Esophagus squamous epithelium (tissue), 5 donors: ENCODE data around the gene ZNF141. TPM values are rescaled to one million over a fixed set of nuclear protein-coding genes. Genes with fewer than 3 reads are reported as not detected.
A peak's percentile ranks its signal among the peaks of the same experiment; 100 is the strongest.

Experiments used
- DNase-seq: peaks from one replicate; lab custom pipeline; 2025; lab: John Stamatoyannopoulos, UW
- H3K27ac ChIP-seq, 4 donors: fragments of 200-600 bp; sonication (generic); one replicate each; pipeline ENCODE4 v1.5.1; 2016 to 2019; ENCODE audit warnings: mild to moderate bottlenecking in 1 of 4
- H3K27me3 ChIP-seq, 4 donors: fragments of 200-600 bp; sonication (generic); 1 replicate in 3 of 4; 2 replicates in 1 of 4; pipeline versions ENCODE4 v1.5.1 to v1.6.0; 2017 to 2021; ENCODE audit warnings: antibody characterized with exemption in 1 of 4
- H3K36me3 ChIP-seq, 3 donors: fragments of 200-600 bp; sonication (generic); one replicate each; pipeline ENCODE4 v1.5.1; 2016 to 2019
- H3K4me1 ChIP-seq, 3 donors: fragments of 200-600 bp; sonication (generic); one replicate each; pipeline ENCODE4 v1.5.1; 2017 to 2019
- H3K4me3 ChIP-seq, 4 donors: fragments of 200-600 bp; sonication (generic); 1 replicate in 3 of 4; 2 replicates in 1 of 4; pipeline ENCODE4 v1.5.1; 2016 to 2019; ENCODE audit warnings: mild to moderate bottlenecking in 2 of 4, moderate library complexity in 1 of 4
- H3K9me3 ChIP-seq, 3 donors: fragments of 200-600 bp; sonication (generic); one replicate each; pipeline ENCODE4 v1.5.1; 2016 to 2019
- CTCF ChIP-seq, 6 experiments: fragments of 450-650 bp in 4 of 6; fragments of 200-600 bp in 2 of 6; sonication (generic) in 2 of 6; IDR thresholded peaks; one replicate each; pipeline ENCODE4 v1.5.1; 2016 to 2019; ENCODE audit warnings: antibody characterized with exemption in 6 of 6, mild to moderate bottlenecking in 4 of 6, moderate library complexity in 4 of 6
- POLR2A ChIP-seq, 4 donors: fragments of 450-650 bp; IDR thresholded peaks; one replicate each; pipeline ENCODE4 v1.6.1; 2017; ENCODE audit warnings: antibody characterized with exemption in 4 of 4, mild to moderate bottlenecking in 4 of 4, moderate library complexity in 3 of 4
- WGBS, 2 donors: methylation state at CpG; one replicate each; pipeline ENCODE4 v1.1.5; 2018; 5-methylcytosine and 5-hydroxymethylcytosine counted together
- intact Hi-C: fragments of 100-400 bp; cut with DNase I; formaldehyde crosslinking; loops from one replicate; pipeline ENCODE4 v1.15.0; 2022
- total RNA-seq, 4 donors: library from RNA; depleted of rRNA; stranded (reverse); fragments of >200 nt; gene quantifications; one replicate each; pipeline ENCODE4 v1.1.0, GENCODE V29; 2016
- donor health status: DM: yes; HTN: yes; CAD: no.

Gene ZNF141
- total RNA-seq, 4 donors from 2014 or later = 5.9 to 24.4 (median 7.3) TPM

- H3K27ac ChIP-seq = peak overlapping the region in 1 of 4 donors; percentile 96
- WGBS, 2 donors = 39 to 64% methylated on average over 2 of the region's 2 CpGs
- DNase-seq = no peak
- H3K4me3 ChIP-seq = no peak overlapping the region
- intact Hi-C loops = no loop called here
- no peaks in the 10 kb centered on the region for H3K27me3 ChIP-seq
- H3K9me3 ChIP-seq = peaks cover 0 to 5% (median 4%) of the 10 kb centered on the region in 3 donors
- TF ChIP-seq POLR2A (IDR thresholded peaks at IDR 0.05) (no peak), CTCF (IDR thresholded peaks at IDR 0.05) (no peak)
- peaks cover 0 to 6% (median 0%) of the 10 kb centered on the region in 3 donors for H3K36me3 ChIP-seq
- H3K4me1 ChIP-seq = peaks cover 0 to 36% (median 10%) of the 10 kb centered on the region in 3 donors
Measured at GRCh38 chr4:335515-335914, 2.1 kb upstream of the ZNF141 start.

GRCh38 chr4:336099-336892 is 1.3 kb upstream of the ZNF141 start:
- no peak for DNase-seq
- 32 to 52% methylated on average over 6 to 7 of the region's 71 CpGs for WGBS, 2 donors
- peaks cover 0 to 36% (median 10%) of the 10 kb centered on the region in 3 donors for H3K4me1 ChIP-seq
- no peaks in the 10 kb centered on the region for H3K27me3 ChIP-seq
- TF ChIP-seq POLR2A (IDR thresholded peaks at IDR 0.05) (no peak), CTCF (IDR thresholded peaks at IDR 0.05) (no peak)
- H3K36me3 ChIP-seq = peaks cover 0 to 14% (median 0%) of the 10 kb centered on the region in 3 donors
- peak overlapping the region; percentile 86 to 98 (median 94) for H3K27ac ChIP-seq
- peaks cover 0 to 12% (median 5%) of the 10 kb centered on the region in 3 donors for H3K9me3 ChIP-seq
- intact Hi-C loops = no loop called here
- H3K4me3 ChIP-seq = peak overlapping the region; percentile 70 to 98 (median 94)

- no CpG with 5 or more reads among the region's 18 CpGs for WGBS, 2 donors
- DNase-seq = no peak
Measured at GRCh38 chr4:336893-337142, 796 bp upstream of the ZNF141 start.

GRCh38 chr4:337932-338758 is 531 bp downstream of the ZNF141 start:
- intact Hi-C loops = no loop called here
- DNase-seq = no peak
- Histone ChIP-seq H3K27ac (peak overlapping the region; percentile 86 to 98 (median 94)), H3K4me1 (peaks cover 0 to 36% (median 10%) of the 10 kb centered on the region in 3 donors), H3K36me3 (peaks cover 0 to 32% (median 0%) of the 10 kb centered on the region in 3 donors), H3K9me3 (peaks cover 0 to 31% (median 18%) of the 10 kb centered on the region in 3 donors), H3K27me3 (no peaks in the 10 kb centered on the region), H3K4me3 (peak overlapping the region; percentile 70 to 98 (median 94))
- TF ChIP-seq CTCF (IDR thresholded peaks at IDR 0.05) (no peak), POLR2A (IDR thresholded peaks at IDR 0.05) (no peak)
- 0% methylated on average over 1 to 12 of the region's 52 CpGs for WGBS, 2 donors

More at GRCh38 chr4:336893-337142, 796 bp upstream of the ZNF141 start:
- Histone ChIP-seq H3K4me3 (peak overlapping the region; percentile 70 to 98 (median 94)), H3K27me3 (no peaks in the 10 kb centered on the region), H3K27ac (peak overlapping the region; percentile 86 to 98 (median 94)), H3K36me3 (peaks cover 0 to 19% (median 0%) of the 10 kb centered on the region in 3 donors), H3K4me1 (peaks cover 0 to 36% (median 10%) of the 10 kb centered on the region in 3 donors), H3K9me3 (peaks cover 0 to 18% (median 10%) of the 10 kb centered on the region in 3 donors)
- intact Hi-C loops = no loop called here
- TF ChIP-seq POLR2A (IDR thresholded peaks at IDR 0.05) (no peak), CTCF (IDR thresholded peaks at IDR 0.05) (no peak)
